HT1080 (cell line): Measurements from ENCODE around the gene ZNF621. TPM values are rescaled to one million over a fixed set of nuclear protein-coding genes. Genes with fewer than 3 reads are reported as not detected.
"Not testable (repeated sequence)": the region's sequence is repeated elsewhere in the genome, so short reads cannot be mapped to it uniquely, and the experiment has no call there.

Experiments
- DNase-seq: peaks from one replicate; pipeline ENCODE4 v3.0.0-alpha.2; 2015; ENCODE audit warnings: low read depth
- total RNA-seq: library from RNA; depleted of rRNA; stranded (reverse); fragments of >200 nt; shearing (Covaris generic); gene quantifications from 2 replicates; pipeline ENCODE4 v1.2.3, GENCODE V29; 2014

ZNF621 gene
- total RNA-seq, 1 experiment from 2014 or later, result 9.2 TPM

DNA sequence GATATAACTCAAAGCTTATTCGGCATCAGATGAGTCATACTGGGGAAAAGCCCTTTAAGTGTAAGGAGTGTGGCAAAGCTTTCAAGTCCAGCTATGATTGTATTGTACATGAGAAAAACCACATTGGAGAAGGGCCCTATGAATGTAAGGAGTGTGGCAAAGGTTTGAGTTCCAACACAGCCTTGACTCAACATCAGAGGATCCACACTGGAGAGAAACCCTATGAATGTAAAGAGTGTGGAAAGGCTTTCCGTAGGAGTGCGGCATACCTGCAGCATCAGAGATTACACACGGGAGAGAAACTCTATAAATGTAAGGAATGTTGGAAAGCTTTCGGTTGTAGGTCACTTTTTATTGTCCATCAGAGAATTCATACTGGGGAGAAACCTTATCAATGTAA, 7.5 kb downstream of the ZNF621 start:
- DNase-seq, result no peak

GRCh38 chr3:40534283-40534682, 9.5 kb downstream of the ZNF621 start:
- no peak for DNase-seq

- peak; percentile 71 for DNase-seq
Observed at GRCh38 chr3:40546816-40547215, 22.1 kb downstream of the ZNF621 start.

GRCh38 chr3:40550167-40550566, 25.4 kb downstream of the ZNF621 start:
- no peak for DNase-seq

- no peak for DNase-seq
Observed at GRCh38 chr3:40557575-40558161, 32.9 kb downstream of the ZNF621 start.

- not testable (repeated sequence) for DNase-seq
Observed at GRCh38 chr3:40562482-40562881, 37.7 kb downstream of the ZNF621 start.

GRCh38 chr3:40565629-40566028, 40.9 kb downstream of the ZNF621 start:
- not testable (repeated sequence) for DNase-seq

DNA sequence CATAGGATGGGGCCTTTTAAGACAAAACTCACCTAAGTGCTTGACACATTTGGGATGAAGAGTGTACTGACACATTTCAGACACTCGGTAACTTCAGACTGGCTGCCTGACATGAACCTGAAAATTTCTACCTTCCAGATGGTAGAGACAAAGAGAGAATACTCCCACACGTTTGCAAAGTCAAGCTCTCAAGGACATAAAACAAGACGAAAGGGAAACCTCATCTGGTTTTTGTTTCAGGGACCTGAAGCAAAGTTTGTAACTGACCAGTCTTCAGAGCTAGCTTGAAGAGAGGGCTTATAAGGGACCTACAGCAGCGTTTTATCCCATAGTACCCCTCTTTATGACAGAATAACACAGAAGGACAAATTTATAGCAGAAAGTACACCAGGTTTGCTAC, 41.9 kb downstream of the ZNF621 start:
- no peak for DNase-seq

GRCh38 chr3:40572588-40572987, 47.8 kb downstream of the ZNF621 start:
- no peak for DNase-seq

DNA sequence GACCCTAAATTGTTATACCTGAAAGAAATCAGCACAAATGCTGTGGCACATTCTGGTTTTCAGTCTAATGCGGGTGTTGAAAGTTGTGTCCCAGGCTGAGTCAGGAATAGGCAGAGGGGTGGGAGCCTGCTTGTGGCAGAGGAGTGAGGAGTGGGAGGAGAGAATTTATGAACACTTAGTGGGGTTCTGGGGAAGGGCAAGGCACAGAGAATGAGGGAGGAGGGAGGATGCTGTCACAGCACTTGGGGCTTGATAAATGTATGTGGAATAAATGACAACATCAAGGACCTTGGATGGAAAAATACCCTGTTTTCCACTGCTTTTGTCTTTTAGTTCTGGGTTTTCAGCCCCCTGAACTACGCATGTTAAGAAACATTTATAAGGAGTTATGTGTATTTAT, 49.3 kb downstream of the ZNF621 start:
- DNase-seq, result no peak

GRCh38 chr3:40574661-40575060, 49.9 kb downstream of the ZNF621 start:
- peak; percentile 51 for DNase-seq

DNA sequence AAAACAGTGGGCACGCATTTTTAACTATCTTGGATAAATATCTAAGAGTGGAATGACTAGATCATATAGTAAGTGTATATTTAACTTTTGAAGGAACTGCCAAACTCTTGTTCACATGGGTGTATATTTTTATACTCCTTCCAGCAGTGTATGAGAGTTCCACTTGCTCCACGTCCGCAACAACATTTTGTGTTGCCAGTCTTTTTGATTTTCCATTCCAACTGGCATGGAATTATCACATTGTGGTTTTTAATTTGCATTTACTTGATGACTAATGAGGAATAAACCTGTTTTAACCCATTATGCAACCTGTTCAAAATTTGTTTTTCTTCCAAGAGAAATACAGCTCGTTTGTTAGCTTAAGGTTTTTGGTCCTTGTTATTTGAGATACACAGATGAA, 51.6 kb downstream of the ZNF621 start:
- DNase-seq, result no peak

- DNase-seq, result peak; percentile 54
Observed at GRCh38 chr3:40580494-40581091, 55.8 kb downstream of the ZNF621 start.

DNA sequence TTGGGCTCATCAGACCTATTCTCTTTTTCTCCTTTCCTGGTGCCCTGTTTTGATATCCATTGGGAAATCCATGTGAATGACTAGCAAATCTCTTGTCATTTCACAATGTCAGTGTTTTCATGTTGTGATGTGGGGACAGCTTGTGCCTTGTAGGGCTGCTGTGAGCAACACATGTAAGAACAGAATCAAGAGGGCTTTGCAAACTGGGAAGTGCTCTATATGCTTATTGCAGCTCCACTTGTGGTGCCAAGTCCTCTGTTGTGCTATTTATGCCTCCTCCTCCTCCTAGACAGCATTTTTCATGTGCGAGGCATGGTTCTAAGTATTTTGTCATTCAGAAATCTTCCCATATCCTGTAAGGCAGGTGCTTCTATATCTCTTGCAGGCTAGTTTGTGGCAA, 56.4 kb downstream of the ZNF621 start:
- DNase-seq, result no peak

- DNase-seq, result no peak
Observed at GRCh38 chr3:40582401-40583027, 57.8 kb downstream of the ZNF621 start.

DNA sequence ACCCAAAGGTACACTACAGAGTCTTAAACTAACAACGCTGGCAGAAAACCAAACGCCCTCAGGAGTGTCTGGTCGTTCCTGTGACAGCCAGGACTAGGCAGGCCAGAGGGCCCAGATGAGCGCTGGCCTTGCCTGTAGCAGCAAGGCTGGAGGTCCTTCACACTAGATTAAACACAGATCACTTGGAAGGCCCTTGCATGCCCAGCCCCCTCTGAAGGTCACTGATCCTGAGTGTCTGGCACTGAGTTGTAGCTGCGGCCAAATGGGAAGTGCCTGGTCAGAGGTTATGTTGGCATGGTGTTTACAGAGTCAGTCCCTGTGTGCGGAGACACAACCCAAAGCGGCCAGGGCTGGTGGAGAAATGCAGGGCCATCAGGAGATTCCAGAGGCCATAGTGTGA, 58.9 kb downstream of the ZNF621 start:
- DNase-seq, result no peak

- DNase-seq, result peak; percentile 66
Observed at GRCh38 chr3:40584625-40585189, 59.9 kb downstream of the ZNF621 start.

- DNase-seq, result no peak
Observed at GRCh38 chr3:40585381-40586016, 60.7 kb downstream of the ZNF621 start.

GRCh38 chr3:40586901-40587300, 62.1 kb downstream of the ZNF621 start:
- DNase-seq, result no peak

- DNase-seq, result no peak
Observed at GRCh38 chr3:40588406-40588805, 63.6 kb downstream of the ZNF621 start.
